Jurkat, Clone E6-1 (cell line): ENCODE measurements around the gene XPA.

Experiments used
- DNase-seq: peaks from one replicate; pipeline ENCODE4 v3.0.0-alpha.2; 2011; ENCODE audit warnings: low read depth, low spot score
- H3K4me3 ChIP-seq: 2 replicates; pipeline ENCODE4 v1.5.1; 2011; ENCODE audit warnings: mild to moderate bottlenecking, low read length, control low read depth, moderate library complexity

XPA gene

DNA sequence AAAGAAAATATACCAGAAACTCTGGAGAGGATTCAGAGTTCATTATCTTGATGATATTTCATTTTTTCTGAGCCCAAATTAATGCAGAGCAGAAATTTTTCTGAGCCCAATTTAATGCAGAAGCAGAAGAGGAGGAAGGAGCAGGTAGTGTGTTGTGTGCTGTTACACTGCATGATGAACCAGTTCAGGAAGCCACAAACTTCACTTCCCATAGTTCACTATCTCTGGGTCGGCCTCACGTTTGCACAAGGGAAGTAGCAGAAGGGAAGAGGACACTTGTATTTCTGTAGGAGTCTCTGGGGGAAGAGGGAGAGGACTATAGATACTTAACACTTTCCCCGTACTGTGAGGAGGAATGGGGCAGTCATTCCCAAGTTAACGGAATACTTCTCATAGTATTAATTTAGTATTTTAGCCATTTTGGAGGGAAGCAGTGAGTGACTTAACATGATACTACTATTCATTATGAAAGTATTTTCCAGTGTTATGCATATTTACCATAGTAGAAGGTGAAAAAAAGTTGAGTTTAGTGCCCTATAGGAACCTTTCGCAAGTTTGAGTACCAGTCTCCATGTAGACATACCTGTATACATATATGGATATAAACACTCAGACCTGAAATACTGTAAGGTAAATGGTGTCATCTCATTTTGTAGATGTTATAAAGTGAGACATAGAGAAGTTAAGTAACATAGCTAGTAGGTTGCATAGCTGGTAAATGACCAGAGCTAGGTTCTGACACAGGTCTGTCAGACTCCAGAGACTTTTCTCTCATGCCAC is 30.0 kb downstream of the XPA start:
- no peak overlapping the region for H3K4me3 ChIP-seq
- no peak for DNase-seq

DNA sequence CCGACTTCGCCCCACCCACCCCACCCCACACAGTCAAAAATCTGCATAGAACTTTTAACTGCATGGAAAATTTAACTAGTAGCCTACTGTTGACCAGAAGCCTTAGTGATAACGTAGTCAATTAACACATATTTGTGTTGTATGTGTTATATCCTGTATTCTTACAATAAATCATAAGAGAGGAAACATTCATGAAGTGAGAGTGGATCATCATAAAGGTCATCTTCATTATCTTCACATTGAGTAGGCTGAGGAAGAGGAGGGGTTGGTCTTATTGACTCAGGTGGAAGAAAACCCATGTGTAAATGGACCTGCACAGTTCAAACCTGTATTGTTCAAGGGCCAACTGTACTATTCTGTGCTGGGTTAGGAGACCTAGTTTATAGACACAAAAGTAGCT is 31.4 kb downstream of the XPA start:
- DNase-seq, result no peak
- H3K4me3 ChIP-seq, result no peak overlapping the region

DNA sequence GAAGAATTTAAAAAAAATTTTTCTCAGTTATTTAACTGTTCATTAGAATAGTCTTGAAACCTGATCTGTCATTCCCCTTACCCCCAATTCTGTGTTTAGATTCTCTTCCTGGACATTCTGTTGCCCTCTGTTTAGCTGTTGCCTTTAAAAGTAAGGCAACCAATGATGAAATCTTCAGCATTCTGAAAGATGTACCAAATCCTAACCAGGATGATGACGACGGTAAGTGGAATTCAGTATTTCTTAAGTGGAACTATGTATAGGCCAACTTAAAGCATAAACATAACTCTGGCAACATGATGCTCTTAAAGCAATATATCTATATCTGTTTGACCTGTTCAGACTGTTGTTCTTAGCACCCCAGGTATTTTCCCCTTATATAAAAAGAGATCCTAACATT is 36.3 kb downstream of the XPA start:
- H3K4me3 ChIP-seq, result no peak overlapping the region
- no peak for DNase-seq

DNA sequence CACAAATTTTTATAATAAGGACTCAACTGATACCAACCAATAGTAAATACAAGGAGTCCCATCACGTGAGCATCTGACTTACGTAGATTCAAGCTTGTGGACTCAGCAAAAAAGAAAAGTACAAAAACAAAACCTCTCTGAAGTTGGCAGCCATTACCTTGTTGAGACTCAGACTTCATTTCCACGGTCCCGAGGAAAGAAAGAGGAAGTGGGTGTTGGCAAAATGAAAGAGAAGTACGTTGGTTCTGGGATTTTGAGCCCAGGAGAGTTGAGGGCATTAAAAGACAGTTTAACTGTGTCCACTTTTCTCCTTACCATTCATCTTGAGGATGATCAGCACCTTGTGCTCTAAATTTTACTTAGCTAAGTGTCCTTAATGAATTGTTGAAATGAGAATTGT is 36.8 kb downstream of the XPA start:
- DNase-seq, result no peak
- H3K4me3 ChIP-seq, result no peak overlapping the region

DNA sequence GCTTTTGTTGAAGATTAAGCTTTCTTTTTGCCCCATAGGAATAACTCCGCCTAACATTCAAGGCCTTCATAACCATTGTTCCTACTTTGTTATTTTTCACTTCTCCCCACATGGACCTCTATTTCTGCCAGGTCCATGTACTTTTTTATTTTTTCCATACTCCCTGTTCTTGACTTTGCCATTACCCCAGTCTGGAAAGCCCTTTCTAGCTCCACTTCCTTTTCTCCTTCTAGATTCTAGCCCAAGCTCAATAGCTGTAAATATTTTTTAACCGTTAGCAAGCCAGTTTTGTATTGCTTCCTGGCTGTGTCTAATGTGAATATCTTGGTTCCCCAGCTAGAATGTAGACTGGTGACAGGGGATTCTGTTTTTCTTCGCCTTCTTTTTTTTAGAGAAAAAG is 37.4 kb downstream of the XPA start:
- no peak for DNase-seq
- no peak overlapping the region for H3K4me3 ChIP-seq

DNA sequence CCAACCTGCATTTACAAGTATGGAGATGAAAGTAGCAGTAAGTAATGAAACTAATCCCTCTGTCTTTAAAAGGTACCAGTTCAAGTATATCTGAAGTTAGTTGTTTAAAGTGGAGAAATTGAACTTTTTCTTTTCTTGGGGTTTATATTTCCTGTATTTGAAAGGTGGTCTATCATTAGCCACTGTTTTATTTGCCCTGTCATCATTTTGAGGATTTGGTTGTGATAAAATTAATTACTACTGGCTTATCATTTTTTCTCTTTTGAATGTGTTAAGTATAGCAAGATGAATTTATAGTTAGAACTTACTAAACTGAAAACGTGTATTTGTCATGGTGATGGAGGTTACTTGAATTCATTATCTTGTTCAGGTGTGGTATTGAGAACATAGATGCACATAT is 38.4 kb downstream of the XPA start:
- no peak overlapping the region for H3K4me3 ChIP-seq
- DNase-seq, result no peak

DNA sequence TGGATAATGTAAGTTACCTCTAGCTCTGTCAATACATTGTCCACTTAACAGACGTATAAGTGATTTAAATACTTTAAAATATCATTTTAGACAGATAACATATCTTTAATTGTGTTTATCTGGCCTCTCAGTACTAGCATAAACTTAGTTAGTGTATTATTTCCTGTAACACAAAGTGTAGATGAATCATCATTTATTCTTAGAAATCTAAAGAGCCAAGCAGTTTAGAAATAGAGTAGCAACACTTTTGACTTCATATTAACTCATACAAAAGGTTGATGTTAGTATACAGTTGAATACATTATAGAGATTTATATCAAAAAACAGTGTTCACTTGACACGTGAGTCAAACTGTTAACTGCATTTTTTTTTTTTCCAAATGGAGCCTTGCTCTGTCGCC is 45.5 kb downstream of the XPA start:
- no peak for DNase-seq
- no peak overlapping the region for H3K4me3 ChIP-seq

DNA sequence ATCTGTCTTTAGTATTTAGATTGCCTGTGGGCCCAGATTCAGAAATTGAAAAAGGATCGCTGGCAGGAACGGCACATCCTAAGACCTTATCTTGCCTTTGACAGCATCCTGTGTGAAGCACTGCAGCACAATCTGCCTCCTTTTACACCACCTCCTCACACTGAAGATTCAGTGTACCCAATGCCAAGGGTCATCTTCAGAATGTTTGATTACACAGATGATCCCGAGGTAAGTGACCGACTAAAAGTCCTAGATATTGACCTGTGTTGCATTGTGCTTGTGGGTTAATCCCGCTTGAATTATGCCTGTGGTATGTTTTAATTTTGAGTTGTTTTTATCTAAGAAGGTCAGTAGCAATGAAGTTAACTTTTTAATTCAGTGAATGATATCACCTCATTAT is 49.1 kb downstream of the XPA start:
- DNase-seq, result no peak
- no peak overlapping the region for H3K4me3 ChIP-seq

DNA sequence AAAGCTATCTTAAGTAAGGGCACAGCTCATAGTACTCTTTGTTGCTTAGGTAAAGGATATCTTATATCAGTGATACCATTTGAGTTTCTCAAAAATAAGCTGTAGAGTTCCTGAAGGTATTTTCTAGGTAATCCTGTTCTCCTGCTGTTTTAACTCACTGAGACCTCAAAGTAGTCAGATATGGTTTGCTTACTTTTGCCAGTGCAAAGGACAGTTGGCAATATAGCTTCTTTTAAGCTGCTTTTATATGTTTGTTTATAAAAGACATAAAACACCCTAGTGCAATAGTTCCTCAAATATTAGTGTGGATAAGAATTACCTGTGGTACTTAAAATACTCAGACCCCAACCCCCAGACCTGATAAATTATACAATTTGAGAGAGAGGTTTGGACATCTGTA is 51.4 kb downstream of the XPA start:
- no peak for DNase-seq
- no peak overlapping the region for H3K4me3 ChIP-seq

DNA sequence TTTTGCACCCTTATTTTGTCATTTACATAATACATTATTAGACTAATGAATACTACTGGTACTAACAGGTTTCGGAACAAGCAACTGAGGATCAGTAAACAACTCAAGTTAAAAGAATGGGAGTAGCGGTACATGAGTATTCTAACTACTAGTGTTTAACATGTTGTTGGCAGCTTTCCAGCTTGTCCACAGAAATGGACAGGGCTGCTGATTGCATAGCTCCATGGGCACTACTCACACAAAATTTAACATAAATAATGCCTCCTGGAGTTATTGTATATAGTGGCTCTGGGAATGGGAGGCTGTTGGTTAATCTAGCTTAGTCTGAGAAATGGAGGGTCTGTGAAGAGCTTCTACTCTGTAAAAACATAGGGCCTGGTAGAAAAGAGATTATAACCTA is 56.8 kb downstream of the XPA start:
- DNase-seq, result no peak
- no peak overlapping the region for H3K4me3 ChIP-seq

DNA sequence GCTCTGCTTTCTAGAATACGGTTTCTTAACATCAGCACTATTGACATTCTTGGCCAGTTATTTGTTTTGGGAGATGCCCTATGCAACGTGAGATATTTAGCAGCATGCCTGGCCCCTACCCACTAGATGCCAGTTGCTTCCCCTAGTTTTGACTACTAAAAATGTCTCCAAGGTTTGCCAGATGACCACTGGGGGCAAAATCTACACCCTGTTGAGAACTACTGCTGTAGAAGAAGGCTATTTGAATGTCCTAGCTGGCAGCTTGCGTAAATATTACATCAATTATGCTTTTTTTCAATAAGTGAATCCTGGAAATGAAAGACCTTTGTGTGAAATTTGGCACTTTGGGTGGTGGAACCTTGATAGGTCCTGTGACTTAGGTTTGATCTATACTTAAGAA is 58.5 kb downstream of the XPA start:
- DNase-seq, result no peak
- H3K4me3 ChIP-seq, result no peak overlapping the region

DNA sequence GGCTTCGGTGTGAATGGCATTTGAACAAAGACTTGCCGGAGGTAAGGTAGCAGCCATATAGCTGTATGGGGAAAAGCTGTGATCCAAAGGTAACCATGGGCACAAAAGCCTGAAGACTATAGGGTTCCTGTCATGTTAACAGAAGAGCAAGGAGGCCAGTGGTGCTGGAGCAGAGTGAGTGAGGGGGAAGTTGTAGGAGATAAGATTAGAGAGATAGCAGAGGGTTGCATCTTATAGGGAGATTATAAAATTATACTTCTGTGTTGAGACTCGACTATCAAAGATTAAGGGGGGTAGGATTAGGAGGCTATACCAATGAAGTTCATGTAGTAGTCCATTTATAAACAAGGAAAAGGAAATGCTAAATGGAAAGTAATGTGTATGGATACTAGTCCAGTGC is 60.2 kb downstream of the XPA start:
- H3K4me3 ChIP-seq, result no peak overlapping the region
- DNase-seq, result no peak

DNA sequence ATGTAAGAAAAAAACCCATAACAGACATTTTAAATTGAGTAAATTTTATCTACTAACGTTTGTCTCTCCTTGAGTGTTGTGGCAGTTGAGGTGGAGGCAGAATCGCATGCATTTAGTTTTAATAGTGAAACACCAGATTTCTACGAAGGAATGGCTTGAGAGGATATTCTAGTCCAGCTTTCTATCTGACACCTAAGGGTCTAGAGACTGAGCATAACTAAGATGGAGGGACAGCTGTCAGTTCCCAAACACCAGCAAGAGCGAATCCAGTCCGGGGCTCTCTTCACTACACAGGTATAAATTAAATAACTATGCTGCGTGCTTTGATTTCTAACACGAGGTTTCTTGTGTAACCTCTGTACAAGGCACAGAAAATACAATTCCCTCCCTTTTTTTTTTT is 62.1 kb downstream of the XPA start:
- peak overlapping the region; percentile 97 for H3K4me3 ChIP-seq
- DNase-seq, result no peak

DNA sequence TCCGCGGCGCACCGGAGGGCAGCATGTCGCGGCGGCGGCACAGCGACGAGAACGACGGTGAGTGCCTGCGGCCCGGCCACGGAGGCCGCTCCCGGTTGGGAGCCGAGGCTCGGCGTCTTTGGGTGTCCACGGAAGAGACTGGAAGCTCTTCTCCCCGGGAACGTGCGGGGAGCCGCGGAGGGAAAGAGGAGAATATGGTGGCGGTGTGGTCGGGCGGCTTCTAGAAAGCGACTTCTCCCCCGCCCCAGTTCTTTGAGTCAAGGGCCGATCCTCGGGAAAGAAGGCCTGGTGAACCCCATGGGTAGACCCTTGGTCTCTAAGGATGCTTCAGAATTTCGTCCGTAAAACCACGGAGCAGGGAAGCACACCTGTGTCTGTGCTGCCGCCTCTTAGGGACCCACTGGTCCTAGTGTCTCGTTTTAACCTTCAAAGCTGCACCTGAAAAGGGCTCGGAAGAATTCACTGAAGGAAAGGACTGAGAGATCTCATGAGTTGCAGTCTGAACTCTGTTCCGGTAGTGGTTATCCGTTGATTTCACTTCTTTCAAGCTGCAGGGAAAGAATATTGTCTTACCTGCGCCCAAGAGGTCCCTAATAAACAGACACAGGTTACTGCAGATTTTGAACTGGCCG is 63.2 kb downstream of the XPA start:
- peak overlapping the region; percentile 97 for H3K4me3 ChIP-seq
- no peak for DNase-seq

DNA sequence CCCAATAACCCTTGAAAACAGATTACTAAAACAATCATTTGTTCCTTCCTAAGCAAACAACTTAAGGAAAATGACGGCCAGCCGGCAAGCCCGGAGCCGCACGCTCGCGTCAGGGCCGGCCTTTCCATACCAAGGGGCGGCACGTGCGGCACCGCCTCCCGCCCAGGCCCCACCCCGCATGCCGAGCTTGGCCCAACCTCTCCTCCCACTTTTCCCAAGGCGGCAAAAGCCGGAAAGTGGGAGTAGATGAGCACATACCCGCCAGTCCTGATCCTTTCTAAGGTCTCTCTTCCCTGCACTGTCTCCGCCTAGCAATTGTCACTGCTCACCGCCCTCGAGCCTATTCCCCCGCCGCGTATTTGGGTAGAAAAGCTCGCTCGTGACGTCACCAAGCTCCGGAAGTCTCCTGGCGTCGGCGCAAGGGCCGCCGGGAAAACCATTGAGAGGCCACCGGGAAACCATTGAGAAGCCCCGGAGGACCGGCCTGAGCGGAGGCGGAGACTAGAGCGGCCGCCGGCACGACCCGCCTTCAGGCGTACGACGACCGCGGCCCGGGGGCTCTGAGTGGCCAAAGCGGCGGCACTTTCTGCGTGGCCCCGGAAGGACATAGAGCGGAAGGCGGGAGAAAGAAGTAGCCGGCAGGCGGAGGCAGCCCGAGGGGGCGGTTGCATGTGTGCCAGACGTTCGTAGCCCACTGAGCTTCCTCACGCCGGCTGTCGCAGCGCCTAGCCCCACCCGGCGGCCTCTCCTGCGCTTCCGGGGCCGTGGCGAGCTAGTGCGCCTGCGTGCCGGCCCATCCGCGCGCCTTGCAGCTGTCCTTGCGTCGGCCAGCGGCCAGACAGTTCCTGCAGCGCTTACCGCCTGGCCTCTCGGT is 63.9 kb downstream of the XPA start, which contains the start of the genes NCBP1 and TSTD2:
TSS of gene NCBP1 (plus strand) at position 837 of the 874 bp plus-strand sequence. CDS start 61 bp downstream, outside the sequence.
TSS of gene TSTD2 (minus strand) at position 384 of the 874 bp plus-strand sequence. CDS start 5,806 bp downstream, outside the sequence.
- DNase-seq, result peak; percentile 97
- H3K4me3 ChIP-seq, result peak within 1 kb of the TSS; percentile 97

DNA sequence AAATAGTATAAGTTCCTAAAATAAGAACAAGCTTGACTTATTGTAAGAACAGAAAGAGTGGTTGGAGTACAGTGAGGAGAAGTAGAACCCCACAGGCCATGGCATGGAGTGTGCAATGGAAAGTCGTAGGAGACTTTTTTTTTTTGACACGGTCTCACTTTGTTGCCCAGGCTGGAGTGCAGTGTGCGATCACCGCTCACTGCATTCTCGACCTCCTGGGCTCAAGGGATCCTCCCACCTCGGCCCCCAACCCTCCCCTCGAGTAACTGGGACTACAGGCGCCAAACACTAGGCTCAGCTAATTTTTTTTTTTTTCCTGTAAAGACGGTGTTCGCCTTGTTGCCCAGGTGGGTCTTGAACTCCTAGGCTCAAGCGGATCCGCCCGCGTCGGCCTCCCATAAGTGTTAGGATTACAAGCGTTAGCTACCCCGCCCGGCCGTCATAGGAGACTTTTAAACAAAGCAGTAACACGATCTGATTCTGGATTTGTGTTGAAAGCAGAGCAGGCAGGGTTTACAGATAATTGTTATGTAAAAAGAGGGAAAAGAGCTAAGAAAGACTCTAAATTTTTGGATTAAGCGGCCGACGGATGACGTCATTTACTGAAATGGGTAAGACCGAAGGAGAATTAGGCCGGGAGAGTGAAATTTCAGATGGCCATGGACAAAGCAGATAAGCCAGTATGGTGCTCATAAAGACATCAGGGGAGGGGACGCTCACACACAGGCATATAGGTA is 64.7 kb downstream of the XPA start:
- DNase-seq, result no peak
- H3K4me3 ChIP-seq, result peak overlapping the region; percentile 97

DNA sequence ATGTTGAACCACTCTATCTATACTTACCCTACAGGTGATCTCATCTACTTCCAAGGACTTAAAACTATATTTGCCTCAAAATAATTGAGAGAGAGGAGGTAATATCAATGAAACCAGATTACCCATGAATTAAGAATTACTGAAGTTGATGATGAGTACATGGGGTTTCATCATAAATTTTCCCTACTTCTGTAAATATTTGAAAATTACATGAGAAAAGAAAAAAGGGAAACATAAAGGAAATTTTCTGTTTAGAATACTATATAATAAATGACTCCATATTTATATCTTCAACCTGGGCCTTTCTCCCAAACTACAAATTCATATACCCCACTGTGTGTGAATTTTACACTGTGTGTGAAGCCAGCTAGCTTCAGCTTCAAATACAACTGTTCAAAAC is 66.5 kb downstream of the XPA start:
- DNase-seq, result no peak
- no peak overlapping the region for H3K4me3 ChIP-seq

DNA sequence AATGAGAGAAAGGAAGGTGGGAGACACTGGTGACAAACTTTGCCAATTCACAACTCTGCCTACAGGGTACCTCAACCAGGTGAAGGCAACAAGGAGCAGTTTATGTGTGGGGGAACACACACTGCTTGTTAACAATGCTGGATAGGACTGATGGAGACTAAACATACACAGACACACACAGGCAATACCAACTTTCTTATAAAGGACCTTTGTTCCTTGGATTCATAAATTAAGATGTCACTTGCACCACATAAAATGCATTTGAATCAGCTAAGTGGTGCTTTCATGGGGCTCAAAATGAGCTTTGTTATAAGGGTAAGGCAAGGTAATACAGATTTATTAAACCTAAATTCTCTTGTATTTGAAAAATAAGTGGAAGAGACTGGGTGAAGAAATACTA is 68.0 kb downstream of the XPA start:
- DNase-seq, result no peak
- no peak overlapping the region for H3K4me3 ChIP-seq

DNA sequence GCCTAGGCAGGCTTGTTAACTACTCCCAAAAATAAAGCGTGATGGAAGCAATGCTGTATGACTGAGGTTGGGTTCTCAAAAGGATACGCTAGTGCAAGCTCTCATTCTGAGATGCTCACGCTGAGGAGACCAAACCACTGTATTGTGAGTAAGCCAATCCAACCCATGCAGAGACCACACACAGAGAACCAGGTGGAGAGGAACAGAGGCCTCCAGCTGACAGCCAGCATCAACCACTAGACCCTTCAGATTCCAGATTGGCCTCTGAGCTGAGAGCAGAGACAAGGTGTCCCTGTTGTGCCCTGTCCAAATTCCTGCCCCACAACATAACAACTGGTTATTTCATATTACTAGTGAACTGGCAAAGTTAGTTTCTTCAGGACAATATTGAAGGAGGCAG is 68.5 kb downstream of the XPA start:
- DNase-seq, result no peak
- no peak overlapping the region for H3K4me3 ChIP-seq
